Spinal cord (tissue), 10 donors: Measurements from ENCODE around the gene SUDS3. TPM values are rescaled to one million over a fixed set of nuclear protein-coding genes. Genes with fewer than 3 reads are reported as not detected.
A peak's percentile ranks its signal among the peaks of the same experiment; 100 is the strongest.

Experiments used
- DNase-seq, 6 donors: peaks; one replicate each; pipeline versions ENCODE4 v3.0.0 to v3.0.0-alpha.2; 2013 to 2015; ENCODE audit warnings: low spot score in 6 of 6, low read depth in 4 of 6
- H3K27ac ChIP-seq: one replicate; pipeline ENCODE4 v1.5.1; 2013; ENCODE audit warnings: low read depth, low read length, control low read depth
- H3K27me3 ChIP-seq: one replicate; pipeline ENCODE4 v1.6.1; 2013; ENCODE audit warnings: low read length; ENCODE audit not compliant: control insufficient read depth, insufficient read depth
- H3K36me3 ChIP-seq: one replicate; pipeline ENCODE4 v1.6.1; 2013; ENCODE audit warnings: low read length; ENCODE audit not compliant: control insufficient read depth, insufficient read depth
- H3K4me1 ChIP-seq: one replicate; pipeline ENCODE4 v1.6.1; 2013; ENCODE audit warnings: low read length; ENCODE audit not compliant: control insufficient read depth, insufficient read depth
- H3K4me3 ChIP-seq: one replicate; pipeline ENCODE4 v1.5.1; 2013; ENCODE audit warnings: low read depth, low read length, control low read depth
- H3K9me3 ChIP-seq: one replicate; pipeline ENCODE4 v1.6.1; 2013; ENCODE audit warnings: low read length; ENCODE audit not compliant: control insufficient read depth, insufficient read depth
- WGBS: methylation state at CpG from one replicate; pipeline ENCODE4 v1.1.5; 2013; ENCODE audit warnings: missing lambda C conversion rate; ENCODE audit not compliant: insufficient coverage; 5-methylcytosine and 5-hydroxymethylcytosine counted together
- polyA plus RNA-seq, 2 donors: library from polyadenylated mRNA; unstranded; fragments of 120-200 nt; gene quantifications; one replicate each; pipeline ENCODE4 v1.2.1, GENCODE V29; 2013; ENCODE audit not compliant: insufficient read length in 2 of 2
- total RNA-seq, 2 donors: library from RNA; depleted of rRNA in 1 of 2; stranded (reverse); fragments of 120-200 nt in 1 of 2; fragments of >200 nt in 1 of 2; gene quantifications; one replicate each; pipeline versions ENCODE4 v1.2.3 to v1.2.4, GENCODE V29; 2013 to 2014
- donor health status: healthy.

Gene SUDS3
- total and polyA plus RNA-seq, 4 donors, result 32.5 to 59.9 (median 35.4) TPM

DNA sequence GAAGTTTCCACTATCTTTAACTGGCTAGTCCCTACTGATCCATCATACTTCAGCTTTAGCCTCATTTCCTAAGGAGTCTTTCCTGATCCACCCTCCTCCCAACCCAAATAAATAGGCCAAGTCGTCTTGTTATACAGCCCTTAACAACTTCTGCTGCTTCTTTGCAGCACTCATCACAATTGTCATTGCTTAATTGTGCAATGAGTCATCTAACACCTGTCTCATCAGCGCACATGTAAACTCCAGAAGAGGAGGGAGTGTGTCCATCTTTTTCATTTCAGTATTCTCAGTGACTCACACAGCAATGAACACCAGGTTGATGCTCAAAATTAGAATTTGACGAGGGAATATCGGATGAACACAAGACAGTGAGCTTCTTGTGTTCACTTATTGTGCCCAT lies 87.3 kb downstream of the SUDS3 start:
- H3K27ac ChIP-seq, result no peak overlapping the region
- 79% methylated on average over 3 of the region's 4 CpGs for WGBS
- H3K4me1 ChIP-seq, result no peaks in the 10 kb centered on the region
- H3K4me3 ChIP-seq, result no peak overlapping the region
- DNase-seq, result no peak
- peaks cover 2% of the 10 kb centered on the region for H3K9me3 ChIP-seq
- no peaks in the 10 kb centered on the region for H3K36me3 ChIP-seq
- H3K27me3 ChIP-seq, result peaks cover 2% of the 10 kb centered on the region

GRCh38 chr12:118465706-118466105 lies 89.4 kb downstream of the SUDS3 start:
- WGBS, result no CpG with 5 or more reads among the region's 1 CpG
- peak in 1 of 6 donors; percentile 80 for DNase-seq
- peaks cover 2% of the 10 kb centered on the region for H3K27me3 ChIP-seq
- H3K27ac ChIP-seq, result no peak overlapping the region
- H3K36me3 ChIP-seq, result no peaks in the 10 kb centered on the region
- no peaks in the 10 kb centered on the region for H3K9me3 ChIP-seq
- H3K4me3 ChIP-seq, result no peak overlapping the region
- no peaks in the 10 kb centered on the region for H3K4me1 ChIP-seq

Other genes with a start within 250 kb of the SUDS3 start
- gene PEBP1, start 240.4 kb upstream of the SUDS3 start, total RNA-seq, result 100 to 1,000 TPM; 272 to 322 TPM
- gene PEBP1, start 240.4 kb upstream of the SUDS3 start, polyA plus RNA-seq, result 100 to 1,000 TPM; 478 to 523 TPM
- gene TAOK3, start 3.6 kb upstream of the SUDS3 start, total RNA-seq, result 10 to 100 TPM; 46.9 to 51.1 TPM
- 100 to 1,000 TPM; 105 to 107 TPM for gene TAOK3, start 3.6 kb upstream of the SUDS3 start, polyA plus RNA-seq